KBM-7 (cell line): ENCODE measurements around the gene SKIDA1.

Experiments used
- DNase-seq: peaks from one replicate; pipeline ENCODE4 v3.0.0-alpha.2; 2015
- in situ Hi-C: fragments of 300-500 bp; cut with MboI; formaldehyde crosslinking; loops from 2 replicates; pipeline ENCODE4 v1.14.3; 2020; ENCODE audit warnings: low sequenced_read_pairs, low pct_unique_long_range_greater_than_20kb, mixed read lengths

SKIDA1 gene

DNA sequence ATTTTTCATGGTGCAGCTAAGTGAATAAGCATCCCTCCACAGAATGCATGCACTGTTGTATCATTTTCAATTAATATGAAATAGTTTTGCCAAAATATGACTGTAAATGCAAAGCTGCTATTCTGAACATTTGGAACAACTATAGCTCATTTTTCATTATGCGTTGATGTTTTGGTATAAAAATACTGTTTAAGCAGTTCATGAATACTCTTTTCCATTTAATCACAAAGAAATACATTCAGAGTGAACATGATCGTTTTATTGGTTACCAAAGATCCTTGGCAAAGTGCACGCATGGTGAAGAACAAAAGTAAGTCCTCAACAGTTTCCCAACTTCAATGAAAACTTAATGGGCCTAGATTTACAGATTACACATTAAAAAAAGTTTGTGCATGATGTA lies 33.1 kb downstream of the SKIDA1 start:
- in situ Hi-C loops, result loop anchor here (25.0 kb wide), 1 partner anchor 205 kb away; no protein-coding TSS in a partner anchor
- DNase-seq, result no peak

DNA sequence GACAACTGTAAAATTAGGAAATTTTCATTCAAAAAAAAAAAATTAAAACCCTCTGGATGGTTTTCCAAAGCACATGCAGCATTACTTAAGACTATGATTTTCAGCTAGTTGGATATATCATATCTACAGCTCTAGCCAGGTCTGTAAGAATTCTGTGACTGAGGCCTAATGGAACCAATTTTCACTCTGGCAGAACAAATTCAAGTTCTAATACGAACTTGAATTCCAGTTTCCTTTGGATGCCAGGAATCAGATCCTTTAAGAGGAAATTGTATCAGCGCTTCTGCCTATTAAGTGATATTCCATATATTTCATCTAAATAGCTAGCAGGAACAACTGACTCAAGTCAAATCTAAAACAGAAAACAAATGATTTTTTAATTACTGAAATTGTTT lies 34.8 kb downstream of the SKIDA1 start:
- DNase-seq, result no peak
- in situ Hi-C loops, result loop anchor here (25.0 kb wide), 1 partner anchor 203 kb away; no protein-coding TSS in a partner anchor

DNA sequence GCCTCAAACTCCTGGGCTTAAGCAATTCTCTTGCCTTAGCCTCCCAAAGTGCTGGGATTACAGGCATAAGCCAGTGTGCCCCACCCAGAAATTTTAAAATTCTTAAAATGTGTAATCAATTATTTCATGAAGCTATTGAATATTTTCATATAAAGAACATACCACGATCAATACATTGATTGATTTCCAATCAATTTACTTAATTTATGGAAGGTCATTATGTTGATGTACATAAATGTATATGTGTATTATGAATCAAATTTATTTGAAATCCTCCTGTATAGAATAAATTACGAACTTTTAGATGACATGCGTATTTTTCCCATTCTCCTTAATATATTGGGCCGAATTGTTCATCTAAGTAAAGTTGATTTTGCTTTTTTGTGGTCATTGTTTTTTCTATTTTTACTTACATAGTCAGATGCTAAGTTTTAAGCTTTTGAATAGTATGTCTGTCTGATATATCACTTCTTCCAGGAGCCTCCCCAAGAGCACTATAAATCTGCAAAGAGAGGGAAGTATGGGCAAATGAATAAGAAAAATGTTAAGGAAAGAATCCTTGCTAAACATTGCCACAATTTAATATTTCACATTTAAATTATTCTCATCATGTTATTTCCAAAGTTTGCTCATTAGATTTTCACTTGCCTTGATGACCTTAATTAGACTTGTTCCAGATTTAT lies 35.3 kb downstream of the SKIDA1 start:
- in situ Hi-C loops, result loop anchor here (25.0 kb wide), 1 partner anchor 203 kb away; no protein-coding TSS in a partner anchor
- no peak for DNase-seq

DNA sequence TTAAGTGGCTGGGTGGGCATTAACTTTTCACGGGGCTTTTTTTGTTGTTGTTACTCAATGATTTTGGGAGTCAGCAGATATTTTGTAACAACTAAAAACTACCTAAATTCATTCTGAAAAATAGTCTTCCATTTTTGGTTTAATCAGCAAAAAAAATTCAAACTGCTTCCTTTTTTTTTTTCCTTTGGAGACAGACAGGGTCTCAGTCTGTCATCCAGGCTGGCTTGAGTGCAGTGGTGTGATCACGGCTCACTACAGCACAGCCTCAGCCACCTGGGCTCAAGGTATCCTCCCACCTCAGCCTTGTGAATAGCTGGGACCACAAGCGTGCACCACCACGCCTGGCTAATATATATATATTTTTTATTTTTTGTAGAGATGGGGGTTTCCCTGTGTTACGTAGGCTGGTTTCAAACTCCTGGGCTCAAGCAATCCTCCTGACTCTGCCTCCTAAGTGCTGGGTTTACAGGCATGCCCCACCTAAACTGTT lies 36.5 kb downstream of the SKIDA1 start:
- in situ Hi-C loops, result loop anchor here (25.0 kb wide), 1 partner anchor 202 kb away; no protein-coding TSS in a partner anchor
- DNase-seq, result no peak

- in situ Hi-C loops, result loop anchor here (25.0 kb wide), 1 partner anchor 201 kb away; no protein-coding TSS in a partner anchor
- no peak for DNase-seq
Measured at GRCh38 chr10:21488246-21488956, 37.1 kb downstream of the SKIDA1 start.

- DNase-seq, result no peak
- in situ Hi-C loops, result loop anchor here (25.0 kb wide), 1 partner anchor 200 kb away; no protein-coding TSS in a partner anchor
Measured at GRCh38 chr10:21487416-21488180, 37.9 kb downstream of the SKIDA1 start.

GRCh38 chr10:21482821-21483220 lies 42.7 kb downstream of the SKIDA1 start:
- DNase-seq, result no peak
- in situ Hi-C loops, result loop anchor here (25.0 kb wide), 1 partner anchor 196 kb away; no protein-coding TSS in a partner anchor

- no peak for DNase-seq
- in situ Hi-C loops, result loop anchor here (25.0 kb wide), 1 partner anchor 194 kb away; no protein-coding TSS in a partner anchor
Measured at GRCh38 chr10:21481407-21481806, 44.1 kb downstream of the SKIDA1 start.

- in situ Hi-C loops, result loop anchor here (25.0 kb wide), 1 partner anchor 192 kb away; no protein-coding TSS in a partner anchor
- no peak for DNase-seq
Measured at GRCh38 chr10:21479570-21480315, 45.7 kb downstream of the SKIDA1 start.

DNA sequence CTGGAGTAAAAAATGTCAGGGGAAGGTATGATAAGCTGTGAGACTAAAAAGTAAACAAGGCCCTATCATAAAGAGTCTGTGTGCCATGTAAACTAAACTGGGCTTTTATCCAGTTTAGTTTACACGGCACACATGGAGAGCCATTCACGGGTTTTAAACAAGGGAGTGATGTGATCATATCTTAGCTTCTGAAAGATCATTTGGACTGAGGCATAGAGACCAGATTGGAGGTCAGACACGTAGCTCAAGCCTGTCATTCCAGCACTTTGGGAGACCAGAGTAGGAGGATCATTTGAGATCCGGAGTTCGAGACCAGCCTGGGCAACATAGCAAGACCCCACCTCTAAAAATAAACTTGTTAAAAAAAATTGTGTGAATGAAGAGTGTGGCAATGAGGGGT lies 50.1 kb downstream of the SKIDA1 start:
- in situ Hi-C loops, result loop anchor here (25.0 kb wide), 1 partner anchor 188 kb away; no protein-coding TSS in a partner anchor
- DNase-seq, result no peak

DNA sequence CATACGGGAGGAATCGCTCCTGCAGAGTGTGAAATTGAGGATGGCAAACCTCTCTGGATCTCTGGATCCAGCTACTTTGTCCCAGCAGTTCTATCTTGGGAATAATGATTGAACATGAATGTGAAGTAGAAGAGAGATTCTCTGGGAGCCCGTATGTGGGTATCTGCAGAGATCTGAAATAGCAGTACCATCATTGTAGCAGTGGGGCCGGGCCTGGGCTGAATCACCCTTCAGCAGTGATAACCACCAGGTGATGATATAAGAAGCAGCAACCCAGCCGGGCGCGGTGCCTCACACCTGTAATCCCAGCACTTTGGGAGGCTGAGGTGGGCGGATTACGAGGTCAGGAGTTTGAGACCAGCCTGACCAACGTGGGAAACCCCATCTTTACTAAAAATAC lies 51.9 kb downstream of the SKIDA1 start:
- in situ Hi-C loops, result no loop called here
- DNase-seq, result no peak

- in situ Hi-C loops, result no loop called here
- no peak for DNase-seq
Measured at GRCh38 chr10:21473135-21473534, 52.3 kb downstream of the SKIDA1 start.

DNA sequence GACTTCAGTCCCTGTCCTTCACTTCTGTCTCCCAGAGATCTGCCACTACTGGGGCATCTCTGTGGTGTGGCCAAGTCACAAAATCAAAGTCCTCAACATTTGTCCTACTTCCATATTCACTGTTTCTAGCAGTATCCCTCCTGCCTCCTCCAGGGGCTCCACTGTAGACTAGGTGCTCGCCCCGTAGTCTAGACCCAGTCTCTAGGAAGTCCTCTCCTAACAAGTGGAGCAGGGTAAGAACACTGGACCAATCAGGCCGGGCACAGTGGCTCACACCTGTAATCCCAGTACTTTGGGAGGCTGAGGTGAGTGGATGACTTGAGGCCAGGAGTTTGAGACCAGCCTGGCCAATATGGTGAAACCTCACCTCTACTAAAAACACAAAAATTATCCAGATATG lies 57.4 kb downstream of the SKIDA1 start:
- no peak for DNase-seq
- in situ Hi-C loops, result no loop called here

GRCh38 chr10:21467633-21468032 lies 57.8 kb downstream of the SKIDA1 start:
- in situ Hi-C loops, result no loop called here
- no peak for DNase-seq

DNA sequence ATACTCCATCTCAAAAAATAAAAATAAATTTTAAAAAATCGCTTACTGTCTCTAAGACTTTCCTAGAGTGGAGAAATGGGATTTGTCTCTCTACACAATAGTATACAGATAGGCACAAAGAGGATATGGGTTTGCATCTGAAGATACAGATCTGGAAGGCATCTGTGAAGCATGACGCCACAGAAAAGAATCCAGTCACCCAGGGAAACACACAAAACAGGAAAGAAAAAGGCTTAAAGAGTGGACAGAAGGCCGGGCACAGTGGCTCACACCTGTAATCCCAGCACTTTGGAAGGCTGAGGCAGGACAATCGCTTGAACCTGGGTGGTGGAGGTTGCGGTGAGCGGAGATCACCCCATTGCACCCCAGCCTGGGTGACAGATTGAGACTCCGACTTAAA lies 61.3 kb downstream of the SKIDA1 start:
- in situ Hi-C loops, result no loop called here
- DNase-seq, result no peak
